ENCODE measurements around the gene KCNJ11. TPM values are rescaled to one million over a fixed set of nuclear protein-coding genes. Genes with fewer than 3 reads are reported as not detected.

The KCNJ11 gene
- total and polyA plus RNA-seq, 2 donors (not counting 3 experiments of a cell fraction or from before 2014, with no cell fraction given): 0.04 TPM; not detected in 1

GRCh38 chr11:17378655-17379054, 9.8 kb downstream of the KCNJ11 start:
- no peaks in the 10 kb centered on the region for H3K9me3 ChIP-seq (replicated peaks; ENCODE audit: control insufficient read depth, insufficient read depth, low read length)
- DNase-seq (ENCODE audit: low read depth, low spot score) (no peak), FAIRE-seq (no peak)
- H4K20me1 ChIP-seq (replicated peaks; ENCODE audit: control insufficient read depth, extremely low read depth, insufficient read depth, low read length): no peaks in the 10 kb centered on the region
- no peak overlapping the region for H3K4me3 ChIP-seq (replicated peaks in 1 of 3; ENCODE audit: insufficient read depth in 1 of 3, low read depth in 1 of 3, low read length in 3 of 3)
- BruUV-seq (replicated peaks): no TSS peak
- no peaks in the 10 kb centered on the region for H3K27me3 ChIP-seq (ENCODE audit: control insufficient read depth in 2 of 2, insufficient read depth in 2 of 2, low read length in 2 of 2)
- H3K4me1 ChIP-seq (ENCODE audit: control insufficient read depth, extremely low read depth, insufficient read depth, low read length): no peaks in the 10 kb centered on the region
- H2AFZ ChIP-seq (ENCODE audit: low read depth, low read length): no peak overlapping the region
- H3K79me2 ChIP-seq (ENCODE audit: control insufficient read depth, insufficient read depth, low read length): no peaks in the 10 kb centered on the region
- H3K9ac ChIP-seq (replicated peaks; ENCODE audit: extremely low read depth, insufficient read depth, low read length): no peak overlapping the region
- H3K4me2 ChIP-seq (ENCODE audit: insufficient read depth, low read length): no peak overlapping the region
- H3K9me1 ChIP-seq (replicated peaks; ENCODE audit: control insufficient read depth, extremely low read depth, insufficient read depth, low read length): no peaks in the 10 kb centered on the region
- no peaks in the 10 kb centered on the region for H3K36me3 ChIP-seq (ENCODE audit: control insufficient read depth in 2 of 2, extremely low read depth in 1 of 2, insufficient read depth in 2 of 2, low read length in 2 of 2)
- TF ChIP-seq FOS (IDR thresholded peaks at IDR 0.05; ENCODE audit: borderline replicate concordance, insufficient read depth, low read length) (no peak), POLR2A (IDR thresholded peaks at IDR 0.05; ENCODE audit: low read depth, low read length) (no peak), JUN (IDR thresholded peaks at IDR 0.05; ENCODE audit: borderline replicate concordance, insufficient read depth, insufficient read length, low read depth) (no peak), MAX (IDR thresholded peaks at IDR 0.05; ENCODE audit: insufficient read depth, insufficient read length) (no peak), MYC (IDR thresholded peaks at IDR 0.05; ENCODE audit: low read depth, low read length) (no peak), CTCF (IDR thresholded peaks at IDR 0.05; ENCODE audit: extremely low read depth in 1 of 2, insufficient read depth in 1 of 2, low read depth in 1 of 2, low read length in 2 of 2) (no peak), GATA2 (IDR thresholded peaks at IDR 0.05; ENCODE audit: insufficient read depth, insufficient read length, low read depth, low read length) (no peak), POLR2AphosphoS5 (IDR thresholded peaks at IDR 0.05; ENCODE audit: insufficient read depth, low read depth, low read length) (no peak), EZH2 (IDR thresholded peaks at IDR 0.05; ENCODE audit: borderline replicate concordance, low read depth, low read length, severe bottlenecking) (no peak)
- CTCF ChIA-PET: interaction anchor here (1.6 to 1.8 kb wide), 2 partner anchors 10 to 125 kb away, joined by 3 to 7 read pairs; partner anchors contain the start of gene KCNJ11
- dilution Hi-C loops (cut with MboI; ENCODE audit: extremely low pct_ligation_motif_present, low sequenced_read_pairs) (no loop called here), intact Hi-C loops (cut with micrococcal nuclease) (no loop called here)
- POLR2A ChIA-PET: no interaction called here
- H3K27ac ChIP-seq (ENCODE audit: insufficient read depth, low read depth, low read length): no peak overlapping the region

Measured in endothelial cell of umbilical vein (primary cell).